ENCODE results near the gene AK6.

GRCh38 chr5:69343083-69343482 is 26.2 kb downstream of the AK6 start:
- TF ChIP-seq CTCF (conservative IDR thresholded peaks at IDR 0.05; ENCODE audit: low read depth, low read length) (no peak), EZH2phosphoT487 (IDR thresholded peaks at IDR 0.05; ENCODE audit: borderline replicate concordance, low read length) (no peak)

Data from PC-3 (cell line).